ENCODE data around the gene NRXN2. TPM values are rescaled to one million over a fixed set of nuclear protein-coding genes. Genes with fewer than 3 reads are reported as not detected.

Gene NRXN2
- polyA plus RNA-seq, 1 of the 3 experiments (the other 2 are of a cell fraction) = 0.15 TPM

DNA sequence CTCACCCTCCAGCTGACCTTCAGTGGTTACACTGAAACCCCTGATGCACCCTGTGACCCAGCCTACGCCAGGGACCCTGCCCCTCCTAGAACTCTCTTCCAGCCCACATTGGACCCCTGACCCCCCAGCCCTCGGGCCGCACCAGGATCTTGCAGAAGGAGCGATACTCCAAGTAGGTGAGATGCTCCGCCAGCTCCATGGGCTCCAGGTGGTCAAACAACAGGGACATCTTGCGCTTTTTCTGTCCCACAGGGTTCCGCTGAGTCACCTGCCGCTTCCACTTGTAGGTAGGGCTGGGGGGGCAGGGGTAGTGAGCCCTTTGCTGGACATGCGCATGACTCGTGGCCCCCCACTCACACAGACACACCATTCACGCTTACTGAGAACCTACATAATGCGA is 16.9 kb upstream of the NRXN2 start:
- Histone ChIP-seq H3K9ac (no peak overlapping the region), H3F3A (replicated peaks; ENCODE audit: insufficient read depth) (no peaks in the 10 kb centered on the region), H3K27ac (ENCODE audit: low read depth in 2 of 2, low read length in 1 of 2) (no peak overlapping the region), H3K9me3 (no peaks in the 10 kb centered on the region), H4K20me1 (ENCODE audit: insufficient read depth) (no peaks in the 10 kb centered on the region), H3K4me2 (no peak overlapping the region), H2AFZ (ENCODE audit: low read depth) (no peak overlapping the region), H3K27me3 (ENCODE audit: insufficient read depth) (peaks cover 8% of the 10 kb centered on the region; the same call in 1 of the 2 replicates), H3K36me3 (replicated peaks in 1 of 2; ENCODE audit: control insufficient read depth in 1 of 2, insufficient read depth in 2 of 2, low read length in 1 of 2) (no peaks in the 10 kb centered on the region), H3K4me3 (ENCODE audit: low read depth in 2 of 2, low read length in 1 of 2) (no peak overlapping the region), H3K4me1 (ENCODE audit: control insufficient read depth in 1 of 2, insufficient read depth in 2 of 2, low read depth in 1 of 2, low read length in 1 of 2) (peaks cover 11 to 15% of the 10 kb centered on the region in 2 experiments; a peak in 2 of 4 replicates), H3K9me2 (no peaks in the 10 kb centered on the region), H3K79me2 (ENCODE audit: insufficient read depth) (no peaks in the 10 kb centered on the region)
- 92% methylated on average over 9 of the region's 12 CpGs for WGBS (ENCODE audit: low lambda C conversion rate)
- no peak for TF ChIP-seq ELF1 (IDR thresholded peaks at IDR 0.05)
- POLR2A ChIA-PET = no interaction called here
- DNase-seq = no peak
- CTCF ChIA-PET = interaction anchor here (1.0 to 2.1 kb wide), 4 partner anchors 46 to 87 kb away, joined by 3 to 10 read pairs (median 4); no protein-coding TSS in a partner anchor

DNA sequence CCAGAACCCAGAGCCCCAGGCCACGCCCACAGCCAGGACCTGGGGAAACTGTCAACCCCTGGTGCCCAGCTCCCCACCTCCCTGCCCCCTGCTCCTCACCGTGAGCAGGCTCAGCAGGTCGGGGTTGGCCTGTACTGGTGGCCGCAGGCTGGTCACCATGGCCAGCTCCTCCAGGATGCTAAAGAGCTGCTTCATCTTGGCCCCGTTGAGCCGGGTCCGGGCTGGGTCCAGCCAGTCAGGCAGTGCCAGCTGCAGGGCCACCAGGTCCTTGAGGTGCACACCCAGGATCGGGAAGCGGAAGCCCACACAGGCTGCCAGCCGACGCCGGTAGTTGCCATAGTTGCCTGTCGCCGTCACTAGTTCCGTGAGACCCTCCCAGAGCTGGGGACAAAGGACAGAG is 13.7 kb upstream of the NRXN2 start:
- Histone ChIP-seq H3K4me3 (ENCODE audit: low read depth in 2 of 2, low read length in 1 of 2) (no peak overlapping the region), H3K4me1 (ENCODE audit: control insufficient read depth in 1 of 2, insufficient read depth in 2 of 2, low read depth in 1 of 2, low read length in 1 of 2) (no peaks in the 10 kb centered on the region), H3K9me2 (no peaks in the 10 kb centered on the region), H3K79me2 (ENCODE audit: insufficient read depth) (no peaks in the 10 kb centered on the region), H3K36me3 (replicated peaks in 1 of 2; ENCODE audit: control insufficient read depth in 1 of 2, insufficient read depth in 2 of 2, low read length in 1 of 2) (no peaks in the 10 kb centered on the region), H2AFZ (ENCODE audit: low read depth) (no peak overlapping the region), H4K20me1 (ENCODE audit: insufficient read depth) (no peaks in the 10 kb centered on the region), H3K9ac (no peak overlapping the region), H3K27me3 (ENCODE audit: insufficient read depth) (no peaks in the 10 kb centered on the region), H3K27ac (ENCODE audit: low read depth in 2 of 2, low read length in 1 of 2) (no peak overlapping the region), H3F3A (replicated peaks; ENCODE audit: insufficient read depth) (no peaks in the 10 kb centered on the region), H3K9me3 (no peaks in the 10 kb centered on the region), H3K4me2 (no peak overlapping the region)
- TF ChIP-seq, protein P1, sequence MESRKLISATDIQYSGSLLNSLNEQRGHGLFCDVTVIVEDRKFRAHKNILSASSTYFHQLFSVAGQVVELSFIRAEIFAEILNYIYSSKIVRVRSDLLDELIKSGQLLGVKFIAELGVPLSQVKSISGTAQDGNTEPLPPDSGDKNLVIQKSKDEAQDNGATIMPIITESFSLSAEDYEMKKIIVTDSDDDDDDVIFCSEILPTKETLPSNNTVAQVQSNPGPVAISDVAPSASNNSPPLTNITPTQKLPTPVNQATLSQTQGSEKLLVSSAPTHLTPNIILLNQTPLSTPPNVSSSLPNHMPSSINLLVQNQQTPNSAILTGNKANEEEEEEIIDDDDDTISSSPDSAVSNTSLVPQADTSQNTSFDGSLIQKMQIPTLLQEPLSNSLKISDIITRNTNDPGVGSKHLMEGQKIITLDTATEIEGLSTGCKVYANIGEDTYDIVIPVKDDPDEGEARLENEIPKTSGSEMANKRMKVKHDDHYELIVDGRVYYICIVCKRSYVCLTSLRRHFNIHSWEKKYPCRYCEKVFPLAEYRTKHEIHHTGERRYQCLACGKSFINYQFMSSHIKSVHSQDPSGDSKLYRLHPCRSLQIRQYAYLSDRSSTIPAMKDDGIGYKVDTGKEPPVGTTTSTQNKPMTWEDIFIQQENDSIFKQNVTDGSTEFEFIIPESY (IDR thresholded peaks at IDR 0.05; ENCODE audit: borderline replicate concordance, low read depth) = no peak
- TF ChIP-seq, protein P2, sequence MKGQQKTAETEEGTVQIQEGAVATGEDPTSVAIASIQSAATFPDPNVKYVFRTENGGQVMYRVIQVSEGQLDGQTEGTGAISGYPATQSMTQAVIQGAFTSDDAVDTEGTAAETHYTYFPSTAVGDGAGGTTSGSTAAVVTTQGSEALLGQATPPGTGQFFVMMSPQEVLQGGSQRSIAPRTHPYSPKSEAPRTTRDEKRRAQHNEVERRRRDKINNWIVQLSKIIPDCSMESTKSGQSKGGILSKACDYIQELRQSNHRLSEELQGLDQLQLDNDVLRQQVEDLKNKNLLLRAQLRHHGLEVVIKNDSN (IDR thresholded peaks at IDR 0.05; ENCODE audit: borderline replicate concordance, low read depth) = no peak
- ChIA-PET CTCF (interaction anchor here (1.6 to 2.1 kb wide), 4 partner anchors 11 to 48 kb away, joined by 3 to 14 read pairs (median 4); no protein-coding TSS in a partner anchor), POLR2A (no interaction called here)
- 86% methylated on average over 9 of the region's 15 CpGs for WGBS (ENCODE audit: low lambda C conversion rate)
- DNase-seq = no peak

DNA sequence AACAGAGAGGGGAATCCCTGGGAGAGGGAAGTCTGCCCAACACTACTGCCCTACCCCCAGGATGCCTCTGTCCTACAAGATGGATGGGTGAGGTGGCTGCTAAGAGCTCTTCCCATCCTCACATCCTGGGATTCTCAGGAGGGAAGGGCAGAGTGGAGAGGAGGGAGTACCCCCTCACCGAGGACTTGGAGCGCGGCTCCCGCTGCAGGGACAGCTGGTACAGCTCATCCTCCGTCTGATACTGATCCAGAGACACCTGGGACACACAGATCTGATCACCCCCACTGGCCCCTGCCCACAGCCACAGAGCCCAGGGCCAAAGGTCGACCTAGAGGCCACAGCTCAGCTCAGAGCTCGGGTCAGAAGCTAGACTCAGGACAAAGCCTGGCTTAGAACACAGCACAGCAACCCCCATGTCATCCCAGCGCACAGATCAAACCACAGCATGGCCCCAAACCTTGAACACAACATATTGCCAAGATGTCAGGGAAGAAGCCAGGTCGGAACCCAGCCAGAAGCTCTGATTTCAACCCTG is 12.8 kb upstream of the NRXN2 start:
- Histone ChIP-seq H3F3A (replicated peaks; ENCODE audit: insufficient read depth) (no peaks in the 10 kb centered on the region), H3K79me2 (ENCODE audit: insufficient read depth) (no peaks in the 10 kb centered on the region), H3K9me2 (no peaks in the 10 kb centered on the region), H2AFZ (ENCODE audit: low read depth) (no peak overlapping the region), H3K27me3 (ENCODE audit: insufficient read depth) (no peaks in the 10 kb centered on the region), H3K27ac (ENCODE audit: low read depth in 2 of 2, low read length in 1 of 2) (no peak overlapping the region), H3K36me3 (replicated peaks in 1 of 2; ENCODE audit: control insufficient read depth in 1 of 2, insufficient read depth in 2 of 2, low read length in 1 of 2) (no peaks in the 10 kb centered on the region), H3K9me3 (no peaks in the 10 kb centered on the region), H3K4me3 (ENCODE audit: low read depth in 2 of 2, low read length in 1 of 2) (no peak overlapping the region), H3K4me2 (no peak overlapping the region), H4K20me1 (ENCODE audit: insufficient read depth) (no peaks in the 10 kb centered on the region), H3K9ac (no peak overlapping the region), H3K4me1 (ENCODE audit: control insufficient read depth in 1 of 2, insufficient read depth in 2 of 2, low read depth in 1 of 2, low read length in 1 of 2) (no peaks in the 10 kb centered on the region)
- DNase-seq = no peak
- CTCF ChIA-PET = interaction anchor here (1.2 to 4.2 kb wide), 7 partner anchors 8 to 47 kb away, joined by 3 to 37 read pairs (median 5); partner anchors contain the start of gene RASGRP2
- 81% methylated on average over 6 of the region's 9 CpGs for WGBS (ENCODE audit: low lambda C conversion rate)
- POLR2A ChIA-PET = no interaction called here
- no peak for TF ChIP-seq ELF1 (IDR thresholded peaks at IDR 0.05)
- TF ChIP-seq, protein P3, sequence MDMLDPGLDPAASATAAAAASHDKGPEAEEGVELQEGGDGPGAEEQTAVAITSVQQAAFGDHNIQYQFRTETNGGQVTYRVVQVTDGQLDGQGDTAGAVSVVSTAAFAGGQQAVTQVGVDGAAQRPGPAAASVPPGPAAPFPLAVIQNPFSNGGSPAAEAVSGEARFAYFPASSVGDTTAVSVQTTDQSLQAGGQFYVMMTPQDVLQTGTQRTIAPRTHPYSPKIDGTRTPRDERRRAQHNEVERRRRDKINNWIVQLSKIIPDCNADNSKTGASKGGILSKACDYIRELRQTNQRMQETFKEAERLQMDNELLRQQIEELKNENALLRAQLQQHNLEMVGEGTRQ (IDR thresholded peaks at IDR 0.05; ENCODE audit: borderline replicate concordance, low read depth, low read length) = no peak
- TF ChIP-seq, protein P4, sequence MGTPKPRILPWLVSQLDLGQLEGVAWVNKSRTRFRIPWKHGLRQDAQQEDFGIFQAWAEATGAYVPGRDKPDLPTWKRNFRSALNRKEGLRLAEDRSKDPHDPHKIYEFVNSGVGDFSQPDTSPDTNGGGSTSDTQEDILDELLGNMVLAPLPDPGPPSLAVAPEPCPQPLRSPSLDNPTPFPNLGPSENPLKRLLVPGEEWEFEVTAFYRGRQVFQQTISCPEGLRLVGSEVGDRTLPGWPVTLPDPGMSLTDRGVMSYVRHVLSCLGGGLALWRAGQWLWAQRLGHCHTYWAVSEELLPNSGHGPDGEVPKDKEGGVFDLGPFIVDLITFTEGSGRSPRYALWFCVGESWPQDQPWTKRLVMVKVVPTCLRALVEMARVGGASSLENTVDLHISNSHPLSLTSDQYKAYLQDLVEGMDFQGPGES (IDR thresholded peaks at IDR 0.05; ENCODE audit: low read depth, low read length) = no peak
- no peak for TF ChIP-seq FOXM1 (IDR thresholded peaks at IDR 0.05; ENCODE audit: low read depth)
- TF ChIP-seq RAD21 (IDR thresholded peaks at IDR 0.05; ENCODE audit: low read length) = no peak
- TF ChIP-seq, protein P5, sequence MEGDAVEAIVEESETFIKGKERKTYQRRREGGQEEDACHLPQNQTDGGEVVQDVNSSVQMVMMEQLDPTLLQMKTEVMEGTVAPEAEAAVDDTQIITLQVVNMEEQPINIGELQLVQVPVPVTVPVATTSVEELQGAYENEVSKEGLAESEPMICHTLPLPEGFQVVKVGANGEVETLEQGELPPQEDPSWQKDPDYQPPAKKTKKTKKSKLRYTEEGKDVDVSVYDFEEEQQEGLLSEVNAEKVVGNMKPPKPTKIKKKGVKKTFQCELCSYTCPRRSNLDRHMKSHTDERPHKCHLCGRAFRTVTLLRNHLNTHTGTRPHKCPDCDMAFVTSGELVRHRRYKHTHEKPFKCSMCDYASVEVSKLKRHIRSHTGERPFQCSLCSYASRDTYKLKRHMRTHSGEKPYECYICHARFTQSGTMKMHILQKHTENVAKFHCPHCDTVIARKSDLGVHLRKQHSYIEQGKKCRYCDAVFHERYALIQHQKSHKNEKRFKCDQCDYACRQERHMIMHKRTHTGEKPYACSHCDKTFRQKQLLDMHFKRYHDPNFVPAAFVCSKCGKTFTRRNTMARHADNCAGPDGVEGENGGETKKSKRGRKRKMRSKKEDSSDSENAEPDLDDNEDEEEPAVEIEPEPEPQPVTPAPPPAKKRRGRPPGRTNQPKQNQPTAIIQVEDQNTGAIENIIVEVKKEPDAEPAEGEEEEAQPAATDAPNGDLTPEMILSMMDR (IDR thresholded peaks at IDR 0.05) = no peak
- no peak for TF ChIP-seq CHD2 (IDR thresholded peaks at IDR 0.05; ENCODE audit: low read length, partially characterized antibody)
- no peak for TF ChIP-seq MEF2A (IDR thresholded peaks at IDR 0.05; ENCODE audit: borderline replicate concordance, low read depth)
- TF ChIP-seq GATA2 (CRISPR knock-in tag; IDR thresholded peaks at IDR 0.05) = no peak
- no peak for TF ChIP-seq RCOR1 (IDR thresholded peaks at IDR 0.05; ENCODE audit: low read length)
- TF ChIP-seq, protein P6, sequence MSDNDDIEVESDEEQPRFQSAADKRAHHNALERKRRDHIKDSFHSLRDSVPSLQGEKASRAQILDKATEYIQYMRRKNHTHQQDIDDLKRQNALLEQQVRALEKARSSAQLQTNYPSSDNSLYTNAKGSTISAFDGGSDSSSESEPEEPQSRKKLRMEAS (IDR thresholded peaks at IDR 0.05; ENCODE audit: low read depth) = no peak
